H1 (cell line): ENCODE measurements around the gene CYP1A2.

Experiments used
- ASH2L ChIP-seq: fragments of 200-600, 300-600 bp; sonication (generic); IDR thresholded peaks from one replicate; pipeline ENCODE4 v1.7.1; 2017; ENCODE audit warnings: low read length
- CTCF ChIP-seq, 3 experiments: IDR thresholded peaks; 1 replicate in 2 of 3; 2 replicates in 1 of 3; pipeline versions ENCODE4 v1.5.1 to v1.6.1; 2011; ENCODE audit warnings: low read length in 3 of 3, mild to moderate bottlenecking in 3 of 3, inconsistent platforms in 2 of 3, low read depth in 1 of 3, moderate library complexity in 1 of 3; ENCODE audit not compliant: insufficient read depth in 1 of 3; ENCODE audit errors: control extremely low read depth in 1 of 3
- EZH2 ChIP-seq: fragments of 200-600 bp; sonication (generic); IDR thresholded peaks from 2 replicates; pipeline ENCODE4 v1.7.1; 2012; ENCODE audit warnings: low read depth, mild to moderate bottlenecking, moderate library complexity, low read length, inconsistent platforms; ENCODE audit not compliant: severe bottlenecking
- HDAC6 ChIP-seq: IDR thresholded peaks from one replicate; pipeline ENCODE4 v1.7.1; 2012; ENCODE audit warnings: low read depth, mild to moderate bottlenecking, inconsistent platforms, low read length, moderate library complexity
- KDM1A ChIP-seq: fragments of 200-600, 300-600 bp; sonication (generic); IDR thresholded peaks from 2 replicates; pipeline ENCODE4 v1.7.1; 2016; ENCODE audit warnings: mild to moderate bottlenecking, low read length, borderline replicate concordance
- POLR2A ChIP-seq, 2 experiments: IDR thresholded peaks; 1 replicate in 1 of 2; 2 replicates in 1 of 2; pipeline ENCODE4 v1.6.1; 2011; ENCODE audit warnings: low read depth in 2 of 2, low read length in 2 of 2, mild to moderate bottlenecking in 2 of 2; ENCODE audit errors: control extremely low read depth in 1 of 2
- TBP ChIP-seq: IDR thresholded peaks from 2 replicates; pipeline ENCODE4 v1.6.1; 2011; ENCODE audit warnings: low read depth, low read length, improper control_type of control experiment
- TEAD4 ChIP-seq: IDR thresholded peaks from 2 replicates; pipeline ENCODE4 v1.6.1; 2012; ENCODE audit warnings: low read depth, low read length, inconsistent platforms, mixed read lengths
- YY1 ChIP-seq: IDR thresholded peaks from 2 replicates; pipeline ENCODE4 v1.6.1; 2011; ENCODE audit warnings: low read depth, mild to moderate bottlenecking, low read length

- 0 out of 2 replicates have a peak, but pooled peaks have one; percentile 13 for TF ChIP-seq TEAD4
- TF ChIP-seq KDM1A, result no peak
- peak; percentile 31; the same call in 1 of the 2 replicates for TF ChIP-seq YY1
- TF ChIP-seq POLR2A (IDR thresholded peaks at IDR 0.05; ENCODE audit: control extremely low read depth in 1 of 2, low read depth in 2 of 2, low read length in 2 of 2), result no peak
- TF ChIP-seq ASH2L, result no peak
- TF ChIP-seq CTCF (IDR thresholded peaks at IDR 0.05; ENCODE audit: control extremely low read depth in 1 of 3, insufficient read depth in 1 of 3, low read depth in 1 of 3, low read length in 3 of 3), result peak; percentile 96 to 99 (median 99)
- no peak; the same call in 1 of the 2 replicates for TF ChIP-seq TBP
- TF ChIP-seq HDAC6, result no peak
- TF ChIP-seq EZH2, result no peak
Observed at GRCh38 chr15:74799856-74800558, 51.4 kb downstream of the CYP1A2 start.
